H1 (cell line): ENCODE data around the gene DUSP2. TPM values are rescaled to one million over a fixed set of nuclear protein-coding genes. Genes with fewer than 3 reads are reported as not detected.

Source experiments
- CTCF ChIA-PET: fragments of 300-600 bp; sonication (Branson Sonifier 250); formaldehyde crosslinking; loops from one replicate; lab custom pipeline; 2021; ENCODE audit not compliant: partially characterized antibody; lab: Charles Lee
- POLR2A ChIA-PET: fragments of 300-600 bp; sonication (Branson Sonifier 250); formaldehyde crosslinking; loops from one replicate; lab custom pipeline; 2021; ENCODE audit warnings: inconsistent platforms; ENCODE audit not compliant: partially characterized antibody; lab: Charles Lee
- DNase-seq, 2 experiments: peaks; one replicate each; pipeline versions ENCODE4 v3.0.0 to v3.0.0-alpha.2; 2010 to 2022; ENCODE audit warnings: low spot score in 2 of 2, low read depth in 1 of 2, mixed read lengths in 1 of 2
- FAIRE-seq: peaks from 2 replicates; lab custom pipeline; 2011; peaks lifted over from hg19 to GRCh38; lab: Jason Lieb, UNC
- H2AFZ ChIP-seq: 2 replicates; pipeline ENCODE4 v1.8.1; 2012; ENCODE audit warnings: low read length, inconsistent platforms
- H2AK5ac ChIP-seq: 2 replicates; pipeline ENCODE4 v1.6.1; 2013; ENCODE audit warnings: low read depth, low read length
- H2BK120ac ChIP-seq: replicated peaks from 2 replicates; pipeline ENCODE3; 2013; ENCODE audit warnings: low read depth, low read length, inconsistent platforms
- H2BK12ac ChIP-seq: 2 replicates; pipeline ENCODE4 v1.6.1; 2013; ENCODE audit warnings: low read depth, low read length
- H2BK15ac ChIP-seq: 2 replicates; pipeline ENCODE4 v1.6.1; 2013; ENCODE audit warnings: low read length
- H2BK20ac ChIP-seq: 2 replicates; pipeline ENCODE4 v1.6.1; 2013; ENCODE audit warnings: low read length
- H2BK5ac ChIP-seq: 2 replicates; pipeline ENCODE4 v1.6.1; 2013; ENCODE audit warnings: low read depth, low read length
- H3K14ac ChIP-seq: 2 replicates; pipeline ENCODE4 v1.6.1; 2013; ENCODE audit warnings: inconsistent platforms; ENCODE audit not compliant: insufficient read length
- H3K18ac ChIP-seq: 2 replicates; pipeline ENCODE4 v1.6.1; 2013; ENCODE audit warnings: low read length; ENCODE audit errors: extremely low read depth
- H3K23ac ChIP-seq: 2 replicates; pipeline ENCODE4 v1.6.1; 2013; ENCODE audit warnings: inconsistent platforms; ENCODE audit not compliant: insufficient read length
- H3K23me2 ChIP-seq: 2 replicates; pipeline ENCODE4 v1.6.1; 2013; ENCODE audit warnings: low read depth, low read length
- H3K27ac ChIP-seq: 2 replicates; pipeline ENCODE4 v1.6.1; 2011; ENCODE audit warnings: low read depth, low read length, inconsistent platforms
- H3K27me3 ChIP-seq, 4 experiments: replicated peaks in 1 of 4; 1 replicate in 1 of 4; 2 replicates in 3 of 4; pipeline versions ENCODE4 v1.6.1 to v1.8.1; 2011 to 2013; ENCODE audit warnings: low read length in 3 of 4, mild to moderate bottlenecking in 3 of 4, inconsistent platforms in 2 of 4, mixed read lengths in 2 of 4, moderate library complexity in 1 of 4; ENCODE audit not compliant: control insufficient read depth in 3 of 4, insufficient read depth in 3 of 4; ENCODE audit errors: extremely low read depth in 1 of 4
- H3K36me3 ChIP-seq, 4 experiments: 2 replicates each; pipeline versions ENCODE4 v1.6.1 to v1.8.1; 2011 to 2013; ENCODE audit warnings: mild to moderate bottlenecking in 4 of 4, low read length in 3 of 4, moderate library complexity in 2 of 4, control low read depth in 1 of 4, inconsistent platforms in 1 of 4; ENCODE audit not compliant: insufficient read depth in 4 of 4, control insufficient read depth in 2 of 4
- H3K4ac ChIP-seq: replicated peaks from 2 replicates; pipeline ENCODE3; 2013; ENCODE audit warnings: low read length, low read depth, mixed read lengths, inconsistent platforms; ENCODE audit not compliant: insufficient read length
- H3K4me1 ChIP-seq, 4 experiments: replicated peaks in 1 of 4; 1 replicate in 1 of 4; 2 replicates in 3 of 4; pipeline versions ENCODE4 v1.6.1 to v1.8.1; 2011 to 2013; ENCODE audit warnings: low read length in 3 of 4, inconsistent platforms in 2 of 4, mixed read lengths in 1 of 4; ENCODE audit not compliant: insufficient read depth in 4 of 4, control insufficient read depth in 3 of 4
- H3K4me2 ChIP-seq, 2 experiments: 2 replicates each; pipeline versions ENCODE4 v1.6.1 to v1.8.1; 2011 to 2013; ENCODE audit warnings: low read depth in 2 of 2, low read length in 2 of 2, control low read depth in 1 of 2, inconsistent platforms in 1 of 2, mild to moderate bottlenecking in 1 of 2; ENCODE audit not compliant: insufficient read depth in 1 of 2
- H3K4me3 ChIP-seq, 4 experiments: fragments of 200-600, 300-600 bp in 1 of 4; sonication (generic), shearing (Covaris generic), sonication (Bioruptor Twin) in 1 of 4; 2 replicates each; pipeline versions ENCODE4 v1.5.1 to v1.8.1; 2011 to 2016; ENCODE audit warnings: low read length in 4 of 4, low read depth in 3 of 4, control low read depth in 2 of 4, inconsistent platforms in 2 of 4, mild to moderate bottlenecking in 2 of 4, mixed read lengths in 1 of 4, moderate library complexity in 1 of 4; ENCODE audit not compliant: insufficient read depth in 2 of 4; ENCODE audit errors: extremely low read depth in 1 of 4
- H3K56ac ChIP-seq: replicated peaks from 2 replicates; pipeline ENCODE3; 2013; ENCODE audit warnings: low read depth, mild to moderate bottlenecking, mixed read lengths, low read length, inconsistent platforms; ENCODE audit not compliant: insufficient read length
- H3K79me1 ChIP-seq: 2 replicates; pipeline ENCODE4 v1.6.1; 2013; ENCODE audit warnings: low read depth, low read length, control low read depth
- H3K79me2 ChIP-seq, 2 experiments: 2 replicates each; pipeline versions ENCODE4 v1.6.1 to v1.8.1; 2012 to 2013; ENCODE audit warnings: low read length in 2 of 2, mild to moderate bottlenecking in 2 of 2, inconsistent platforms in 1 of 2; ENCODE audit not compliant: insufficient read depth in 2 of 2, control insufficient read depth in 1 of 2
- H3K9ac ChIP-seq, 4 experiments: replicated peaks in 1 of 4; 1 replicate in 1 of 4; 2 replicates in 3 of 4; pipeline versions ENCODE4 v1.6.1 to v1.8.1; 2011 to 2013; ENCODE audit warnings: low read depth in 3 of 4, low read length in 3 of 4, control low read depth in 2 of 4, mild to moderate bottlenecking in 2 of 4, moderate library complexity in 2 of 4, inconsistent platforms in 1 of 4; ENCODE audit errors: extremely low read depth in 1 of 4
- H3K9me3 ChIP-seq, 2 experiments: 2 replicates each; pipeline versions ENCODE4 v1.6.1 to v1.8.1; 2012 to 2013; ENCODE audit warnings: mild to moderate bottlenecking in 2 of 2, moderate library complexity in 2 of 2, control low read depth in 1 of 2, inconsistent platforms in 1 of 2, low read depth in 1 of 2, low read length in 1 of 2, mixed read lengths in 1 of 2; ENCODE audit not compliant: insufficient read depth in 2 of 2
- H4K20me1 ChIP-seq, 2 experiments: replicated peaks in 1 of 2; 2 replicates each; pipeline versions ENCODE3 to v1.8.1; 2011 to 2013; ENCODE audit warnings: inconsistent platforms in 2 of 2, low read length in 2 of 2, mild to moderate bottlenecking in 1 of 2; ENCODE audit not compliant: insufficient read depth in 2 of 2, control insufficient read depth in 1 of 2
- H4K5ac ChIP-seq: 2 replicates; pipeline ENCODE4 v1.6.1; 2013; ENCODE audit warnings: low read length, low read depth, mixed read lengths, inconsistent platforms; ENCODE audit not compliant: insufficient read length
- H4K8ac ChIP-seq: 2 replicates; pipeline ENCODE4 v1.8.0; 2013; ENCODE audit warnings: mild to moderate bottlenecking, moderate library complexity, low read length, inconsistent platforms; ENCODE audit not compliant: insufficient read depth; ENCODE audit errors: extremely low read depth
- H4K91ac ChIP-seq: replicated peaks from 2 replicates; pipeline ENCODE3; 2013; ENCODE audit warnings: low read length, mixed read lengths, inconsistent platforms; ENCODE audit not compliant: insufficient read length
- CEBPB ChIP-seq: IDR thresholded peaks from 2 replicates; pipeline ENCODE4 v1.6.1; 2012; ENCODE audit warnings: low read depth, low read length
- JUND ChIP-seq: IDR thresholded peaks from 2 replicates; pipeline ENCODE4 v1.6.1; 2011; ENCODE audit warnings: mild to moderate bottlenecking, improper control_type of control experiment, low read length
- KDM5A ChIP-seq: fragments of 200-600 bp; IDR thresholded peaks from 2 replicates; pipeline ENCODE4 v1.7.1; 2012; ENCODE audit warnings: mild to moderate bottlenecking, low read length, inconsistent platforms, mixed read lengths
- RBBP5 ChIP-seq: IDR thresholded peaks from 2 replicates; pipeline ENCODE4 v1.7.1; 2012; ENCODE audit warnings: low read depth, mild to moderate bottlenecking, inconsistent platforms, low read length, moderate library complexity, borderline replicate concordance
- SIN3A ChIP-seq, 2 experiments: IDR thresholded peaks in 1 of 2; conservative IDR thresholded peaks in 1 of 2; 2 replicates each; pipeline ENCODE4 v1.6.1; 2011 to 2012; ENCODE audit warnings: low read length in 2 of 2, improper control_type of control experiment in 1 of 2, low read depth in 1 of 2, mild to moderate bottlenecking in 1 of 2
- SUZ12 ChIP-seq: fragments of 200-600 bp; sonication (generic); IDR thresholded peaks from 2 replicates; pipeline ENCODE4 v1.6.1; 2012; ENCODE audit warnings: mild to moderate bottlenecking, inconsistent platforms, low read length, moderate library complexity, mixed read lengths
- WGBS, 2 experiments: shearing (Covaris generic) in 1 of 2; methylation state at CpG; one replicate each; pipeline versions ENCODE4 v1.1.6 to v1.1.7; 2013 to 2015; ENCODE audit warnings: low lambda C conversion rate in 2 of 2, mixed read lengths in 2 of 2, inconsistent platforms in 1 of 2, low coverage in 1 of 2, missing lambda C conversion rate in 1 of 2; ENCODE audit not compliant: insufficient replicate concordance in 2 of 2, insufficient coverage in 1 of 2, insufficient read length in 1 of 2; ENCODE audit errors: extremely low coverage in 1 of 2, missing lambda C conversion rate in 1 of 2; 5-methylcytosine and 5-hydroxymethylcytosine counted together
- polyA plus RNA-seq, 7 experiments: library from polyadenylated mRNA; depleted of rRNA in 3 of 7; stranded (reverse) in 5 of 7; unstranded in 2 of 7; fragments of >200 nt in 5 of 7; fragments of 200-250 nt in 2 of 7; gene quantifications; 1 replicate in 5 of 7; 2 replicates in 1 of 7; 4 replicates in 1 of 7; pipeline versions ENCODE4 v1.2.1 to v1.2.3, GENCODE V29; 2011 to 2013; ENCODE audit warnings: missing spikeins in 2 of 7, mixed read lengths in 2 of 7
- total RNA-seq: library from RNA; stranded (reverse); fragmentation: NEBNext Ultra II Directional; extraction: Animal tissue kit (Norgen Biotek cat#: 25700); gene quantifications from 2 replicates; pipeline ENCODE4 v1.2.1, GENCODE V29; 2021

The DUSP2 gene
- total and polyA plus RNA-seq, 2 of the 8 experiments (the other 6 are each of a cell fraction or from before 2014, with no cell fraction given), result 10.1 to 10.4 TPM

- H3K23me2 ChIP-seq, result peaks cover 13% of the 10 kb centered on the region; the same call in 1 of the 2 replicates
- H3K79me2 ChIP-seq, result no peaks in the 10 kb centered on the region
- H3K4ac ChIP-seq, result no peak overlapping the region
- peaks cover 0 to 5% of the 10 kb centered on the region in 2 experiments; a peak in 1 of 4 replicates for H3K9me3 ChIP-seq
- no peak overlapping the region; the same call in 1 of the 2 replicates for H4K8ac ChIP-seq
- no peaks in the 10 kb centered on the region for H4K20me1 ChIP-seq
- H2BK120ac ChIP-seq, result no peak overlapping the region
- H3K14ac ChIP-seq, result no peak overlapping the region
- H3K4me3 ChIP-seq, result no peak overlapping the region
- H3K27me3 ChIP-seq, result peaks cover 0 to 22% (median 16%) of the 10 kb centered on the region in 4 experiments; a peak in 5 of 7 replicates
- H2AK5ac ChIP-seq, result peak overlapping the region; percentile 71
- H3K18ac ChIP-seq, result no peak overlapping the region
- DNase-seq, result no peak
- H3K23ac ChIP-seq, result no peak overlapping the region
- WGBS, 2 experiments, result 86% methylated on average over 9 of the region's 9 CpGs; no CpG with 5 or more reads in 1 of the 2 experiments
- no peak overlapping the region for H4K5ac ChIP-seq
- H2BK5ac ChIP-seq, result no peak overlapping the region
- H3K27ac ChIP-seq, result no peak overlapping the region
- H2BK15ac ChIP-seq, result no peak overlapping the region
- no peak overlapping the region for H3K56ac ChIP-seq
- H2BK12ac ChIP-seq, result no peak overlapping the region
- ChIA-PET CTCF (interaction anchor here (0.6 to 6.6 kb wide), 13 partner anchors 10 to 120 kb away, joined by 3 to 61 read pairs (median 5); no protein-coding TSS in a partner anchor), POLR2A (interaction anchor here (1.3 kb wide), 1 partner anchor 15 kb away, joined by 3 read pairs; no protein-coding TSS in a partner anchor)
- no peak overlapping the region for H2BK20ac ChIP-seq
- no peaks in the 10 kb centered on the region for H3K36me3 ChIP-seq
- FAIRE-seq, result no peak
- H4K91ac ChIP-seq, result no peak overlapping the region
- H3K4me2 ChIP-seq, result no peak overlapping the region
- TF ChIP-seq SUZ12 (no peak), SIN3A (conservative IDR thresholded peaks at IDR 0.05 in 1 of 2, IDR thresholded peaks at IDR 0.05 in 1 of 2; ENCODE audit: low read depth in 1 of 2, low read length in 2 of 2) (no peak), CEBPB (peak; percentile 48; the same call in 1 of the 2 replicates), RBBP5 (no peak), JUND (no peak), KDM5A (no peak)
- no peak overlapping the region for H3K9ac ChIP-seq
- no peaks in the 10 kb centered on the region for H3K79me1 ChIP-seq
- H3K4me1 ChIP-seq, result peaks cover 0 to 33% (median 27%) of the 10 kb centered on the region in 4 experiments; a peak in 6 of 7 replicates
- no peak overlapping the region for H2AFZ ChIP-seq
Measured at GRCh38 chr2:96112501-96113366, 32.5 kb downstream of the DUSP2 start.
